OCI-LY1 (cell line): Measurements from ENCODE around the gene MPG.

Source experiments
- H2AFZ ChIP-seq: fragments of 200-600 bp; sonication (generic), shearing (Covaris generic); 2 replicates; pipeline ENCODE4 v1.6.0; 2014; ENCODE audit warnings: antibody characterized with exemption, mild to moderate bottlenecking, low read length
- H3F3A ChIP-seq: fragments of 200-600 bp; sonication (generic), shearing (Covaris generic); 2 replicates; pipeline ENCODE4 v1.6.0; 2014; ENCODE audit warnings: mild to moderate bottlenecking, antibody characterized with exemption, low read length, moderate library complexity; ENCODE audit not compliant: insufficient read depth
- H3K27ac ChIP-seq: fragments of 200-600 bp; sonication (generic); 2 replicates; pipeline ENCODE4 v1.5.1; 2014; ENCODE audit warnings: low read length, mixed run types, mild to moderate bottlenecking, low read depth; ENCODE audit not compliant: poor library complexity, severe bottlenecking
- H3K27me3 ChIP-seq: fragments of 200-600 bp; sonication (generic); 2 replicates; pipeline ENCODE4 v1.6.0; 2014; ENCODE audit warnings: antibody characterized with exemption, mild to moderate bottlenecking, low read length, moderate library complexity; ENCODE audit not compliant: insufficient read depth
- H3K36me3 ChIP-seq: fragments of 200-600 bp; sonication (generic); 2 replicates; pipeline ENCODE4 v1.6.1; 2014; ENCODE audit warnings: mild to moderate bottlenecking, antibody characterized with exemption, low read length, moderate library complexity, mixed read lengths; ENCODE audit not compliant: insufficient read depth
- H3K4me1 ChIP-seq: fragments of 200-600 bp; sonication (generic); 2 replicates; pipeline ENCODE4 v1.5.1; 2014; ENCODE audit warnings: mild to moderate bottlenecking, low read length, moderate library complexity; ENCODE audit not compliant: insufficient read depth, severe bottlenecking
- H3K4me2 ChIP-seq: fragments of 200-600 bp; sonication (generic), shearing (Covaris generic); 2 replicates; pipeline ENCODE4 v1.6.1; 2014; ENCODE audit warnings: low read length
- H3K4me3 ChIP-seq: fragments of 200-600 bp; sonication (generic); 2 replicates; pipeline ENCODE4 v1.5.1; 2014; ENCODE audit warnings: low read length, low read depth, mild to moderate bottlenecking, mixed read lengths; ENCODE audit not compliant: poor library complexity, severe bottlenecking
- H3K79me2 ChIP-seq: fragments of 200-600 bp; shearing (Covaris generic); 2 replicates; pipeline ENCODE4 v1.6.1; 2016; ENCODE audit warnings: mixed run types, low read length, mixed read lengths; ENCODE audit not compliant: insufficient read depth
- H3K9ac ChIP-seq: fragments of 200-600 bp; sonication (generic), shearing (Covaris generic); 2 replicates; pipeline ENCODE4 v1.6.1; 2014; ENCODE audit warnings: mild to moderate bottlenecking, low read length, mixed read lengths
- H3K9me2 ChIP-seq: fragments of 200-600 bp; sonication (generic), shearing (Covaris generic); 2 replicates; pipeline ENCODE4 v1.6.1; 2014; ENCODE audit warnings: low read depth, mild to moderate bottlenecking, low read length, mixed read lengths
- H3K9me3 ChIP-seq: fragments of 200-600 bp; shearing (Covaris generic); 2 replicates; pipeline ENCODE4 v1.6.1; 2014; ENCODE audit warnings: low read length, mixed read lengths
- H4K20me1 ChIP-seq: fragments of 200-600 bp; sonication (generic), shearing (Covaris generic); 2 replicates; pipeline ENCODE4 v1.6.0; 2016; ENCODE audit warnings: mild to moderate bottlenecking, low read length; ENCODE audit not compliant: insufficient read depth
- CTCF ChIP-seq: fragments of 200-600 bp; sonication (generic), shearing (Covaris generic); IDR thresholded peaks from 2 replicates; pipeline ENCODE4 v1.5.1; 2017; ENCODE audit warnings: mild to moderate bottlenecking, antibody characterized with exemption, low read length, moderate library complexity, mixed read lengths
- EZH2 ChIP-seq: fragments of 200-600 bp; sonication (generic), shearing (Covaris generic); IDR thresholded peaks from 2 replicates; pipeline ENCODE4 v1.8.0; 2017; ENCODE audit warnings: borderline replicate concordance, mixed run types, mild to moderate bottlenecking, antibody characterized with exemption, low read length, moderate library complexity, mixed read lengths

MPG gene

GRCh38 chr16:129075-129474 lies 51.0 kb downstream of the MPG start:
- H3K79me2 ChIP-seq: no peaks in the 10 kb centered on the region
- no peak overlapping the region for H2AFZ ChIP-seq
- H3F3A ChIP-seq: no peaks in the 10 kb centered on the region
- no peaks in the 10 kb centered on the region for H3K27me3 ChIP-seq
- H3K4me2 ChIP-seq: no peak overlapping the region
- peaks cover 5% of the 10 kb centered on the region for H3K4me1 ChIP-seq
- H3K9me3 ChIP-seq: no peaks in the 10 kb centered on the region
- H3K27ac ChIP-seq: no peak overlapping the region
- H3K4me3 ChIP-seq: no peak overlapping the region
- no peaks in the 10 kb centered on the region for H3K36me3 ChIP-seq
- no peaks in the 10 kb centered on the region for H3K9me2 ChIP-seq
- TF ChIP-seq EZH2 (no peak), CTCF (no peak)
- H4K20me1 ChIP-seq: no peaks in the 10 kb centered on the region
- H3K9ac ChIP-seq: no peak overlapping the region

- Histone ChIP-seq H3K9me2 (no peaks in the 10 kb centered on the region), H3K27ac (no peak overlapping the region), H3K79me2 (peaks cover 1% of the 10 kb centered on the region), H3K4me2 (no peak overlapping the region), H3K4me1 (peaks cover 5% of the 10 kb centered on the region), H3K27me3 (no peaks in the 10 kb centered on the region), H3K36me3 (no peaks in the 10 kb centered on the region), H3K9me3 (no peaks in the 10 kb centered on the region), H3K4me3 (no peak overlapping the region), H2AFZ (no peak overlapping the region), H3F3A (no peaks in the 10 kb centered on the region), H4K20me1 (no peaks in the 10 kb centered on the region), H3K9ac (no peak overlapping the region)
- TF ChIP-seq EZH2 (no peak), CTCF (no peak)
Measured at GRCh38 chr16:130533-131173, 52.6 kb downstream of the MPG start.

GRCh38 chr16:132120-132519 lies 54.1 kb downstream of the MPG start:
- H3K27me3 ChIP-seq: no peaks in the 10 kb centered on the region
- H3K27ac ChIP-seq: no peak overlapping the region
- peaks cover 7% of the 10 kb centered on the region for H3K79me2 ChIP-seq
- no peaks in the 10 kb centered on the region for H3K9me3 ChIP-seq
- H3K4me2 ChIP-seq: no peak overlapping the region
- no peak overlapping the region for H2AFZ ChIP-seq
- no peaks in the 10 kb centered on the region for H3F3A ChIP-seq
- H4K20me1 ChIP-seq: no peaks in the 10 kb centered on the region
- H3K9ac ChIP-seq: no peak overlapping the region
- TF ChIP-seq EZH2 (no peak), CTCF (no peak)
- H3K9me2 ChIP-seq: no peaks in the 10 kb centered on the region
- H3K4me1 ChIP-seq: peaks cover 6% of the 10 kb centered on the region
- H3K4me3 ChIP-seq: no peak overlapping the region
- H3K36me3 ChIP-seq: no peaks in the 10 kb centered on the region
